GM21825 (cell line): ENCODE measurements around the gene SCP2.

Source experiments
- ATAC-seq: cut with Tn5 transposase; IDR thresholded peaks from one replicate; pipeline ENCODE4 v1.9.1; 2021; ENCODE audit warnings: mild to moderate bottlenecking, moderate library complexity; ENCODE audit not compliant: unreplicated experiment

The SCP2 gene, protein sequence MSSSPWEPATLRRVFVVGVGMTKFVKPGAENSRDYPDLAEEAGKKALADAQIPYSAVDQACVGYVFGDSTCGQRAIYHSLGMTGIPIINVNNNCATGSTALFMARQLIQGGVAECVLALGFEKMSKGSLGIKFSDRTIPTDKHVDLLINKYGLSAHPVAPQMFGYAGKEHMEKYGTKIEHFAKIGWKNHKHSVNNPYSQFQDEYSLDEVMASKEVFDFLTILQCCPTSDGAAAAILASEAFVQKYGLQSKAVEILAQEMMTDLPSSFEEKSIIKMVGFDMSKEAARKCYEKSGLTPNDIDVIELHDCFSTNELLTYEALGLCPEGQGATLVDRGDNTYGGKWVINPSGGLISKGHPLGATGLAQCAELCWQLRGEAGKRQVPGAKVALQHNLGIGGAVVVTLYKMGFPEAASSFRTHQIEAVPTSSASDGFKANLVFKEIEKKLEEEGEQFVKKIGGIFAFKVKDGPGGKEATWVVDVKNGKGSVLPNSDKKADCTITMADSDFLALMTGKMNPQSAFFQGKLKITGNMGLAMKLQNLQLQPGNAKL

DNA sequence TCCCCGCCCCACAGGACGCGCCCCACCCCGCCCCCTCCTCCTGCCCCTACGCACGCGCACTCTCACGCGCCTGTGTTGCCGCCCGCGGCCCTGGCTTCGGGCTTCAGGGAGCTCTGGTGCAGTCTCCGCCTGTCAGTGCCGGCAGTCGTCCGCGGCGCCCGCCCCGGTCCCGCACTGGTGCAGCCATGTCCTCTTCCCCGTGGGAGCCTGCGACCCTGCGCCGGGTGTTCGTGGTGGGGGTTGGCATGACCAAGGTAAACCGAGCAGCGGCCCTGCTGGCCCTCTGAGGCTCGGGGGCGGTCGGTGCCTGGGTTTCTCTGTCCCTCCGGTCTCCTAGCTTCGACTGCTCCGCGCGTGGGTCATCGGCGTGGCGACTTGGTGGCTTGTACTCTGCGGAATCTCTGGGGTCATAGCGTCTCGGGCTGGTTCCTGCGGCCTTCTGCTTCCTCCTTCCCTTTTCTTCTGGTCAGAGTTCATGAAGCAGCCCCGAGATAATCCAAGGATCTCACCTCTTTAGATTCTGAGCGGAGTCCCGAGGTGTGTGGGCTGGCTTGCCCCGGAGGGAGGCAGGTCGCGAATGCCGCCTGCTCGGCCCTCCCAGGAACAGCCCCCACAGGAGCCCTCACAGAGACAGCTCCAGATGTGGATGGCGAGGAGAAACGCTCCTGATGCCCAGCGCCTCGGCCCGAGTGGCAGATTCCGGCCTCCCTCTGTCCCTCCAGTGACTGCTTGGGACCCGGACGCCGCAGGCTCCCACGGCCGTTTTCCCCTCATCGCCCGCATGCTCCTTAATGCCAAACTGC, at the start of gene SCP2:
Gene SCP2 (plus strand): TSS at position 65 of the 803 bp plus-strand sequence. CDS start 121 bp downstream, at position 186.
- peak; percentile 62 for ATAC-seq

DNA sequence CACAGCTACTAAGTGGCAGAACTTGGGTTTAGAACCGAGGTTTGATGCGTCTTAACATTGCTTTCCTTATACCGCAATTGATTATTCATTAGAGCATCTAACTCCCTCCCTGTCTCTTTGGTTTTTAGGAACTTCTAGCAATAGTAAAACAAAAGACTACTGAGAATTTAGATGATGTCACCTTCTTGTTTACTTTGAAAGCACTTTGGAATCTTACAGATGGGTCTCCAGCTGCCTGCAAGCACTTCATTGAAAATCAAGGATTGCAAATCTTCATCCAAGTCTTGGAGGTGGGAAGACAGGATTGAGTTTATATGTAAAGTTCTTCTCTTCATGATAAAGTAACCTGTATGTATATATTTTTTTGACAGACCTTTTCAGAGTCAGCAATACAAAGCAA, 49.5 kb upstream of the SCP2 start:
- ATAC-seq, result no peak

DNA sequence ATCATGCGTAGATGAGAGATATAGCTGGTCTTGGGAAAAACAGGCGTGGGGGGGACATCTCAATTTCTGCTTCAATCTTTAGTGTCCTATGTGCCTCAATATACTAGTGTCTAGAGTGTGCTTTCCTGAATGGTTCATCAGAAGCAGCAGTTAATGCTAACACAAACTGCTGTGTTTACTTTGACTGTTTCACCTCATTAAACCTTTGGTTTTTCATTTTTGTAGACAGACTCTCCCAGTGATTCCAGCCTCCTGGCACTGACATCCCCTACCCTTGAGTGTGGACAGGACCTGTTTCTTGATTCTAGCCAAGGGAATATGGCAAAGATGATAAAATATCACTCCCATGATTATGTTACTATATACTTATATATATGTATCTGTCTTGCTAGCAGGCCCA, 46.9 kb upstream of the SCP2 start:
- no peak for ATAC-seq

DNA sequence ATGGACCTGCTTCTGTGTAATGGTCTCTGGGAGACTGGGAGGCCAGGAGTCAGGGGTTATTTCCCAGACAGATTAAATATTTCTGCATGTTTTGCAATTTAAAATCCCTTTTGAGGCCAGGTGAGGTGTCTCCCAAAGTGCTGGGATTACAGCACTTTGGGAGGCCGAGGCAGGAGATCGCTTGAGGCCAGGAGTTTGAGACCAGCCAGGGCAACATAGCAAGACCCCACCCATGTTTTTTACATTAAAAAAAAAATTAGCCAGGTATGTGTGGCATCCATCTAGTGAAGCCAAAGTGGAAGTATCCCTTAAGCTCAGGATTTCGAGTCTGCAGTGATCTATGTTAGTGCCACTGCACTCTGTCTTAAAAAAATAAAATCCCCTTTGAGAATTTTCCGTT, 39.6 kb upstream of the SCP2 start:
- no peak for ATAC-seq

DNA sequence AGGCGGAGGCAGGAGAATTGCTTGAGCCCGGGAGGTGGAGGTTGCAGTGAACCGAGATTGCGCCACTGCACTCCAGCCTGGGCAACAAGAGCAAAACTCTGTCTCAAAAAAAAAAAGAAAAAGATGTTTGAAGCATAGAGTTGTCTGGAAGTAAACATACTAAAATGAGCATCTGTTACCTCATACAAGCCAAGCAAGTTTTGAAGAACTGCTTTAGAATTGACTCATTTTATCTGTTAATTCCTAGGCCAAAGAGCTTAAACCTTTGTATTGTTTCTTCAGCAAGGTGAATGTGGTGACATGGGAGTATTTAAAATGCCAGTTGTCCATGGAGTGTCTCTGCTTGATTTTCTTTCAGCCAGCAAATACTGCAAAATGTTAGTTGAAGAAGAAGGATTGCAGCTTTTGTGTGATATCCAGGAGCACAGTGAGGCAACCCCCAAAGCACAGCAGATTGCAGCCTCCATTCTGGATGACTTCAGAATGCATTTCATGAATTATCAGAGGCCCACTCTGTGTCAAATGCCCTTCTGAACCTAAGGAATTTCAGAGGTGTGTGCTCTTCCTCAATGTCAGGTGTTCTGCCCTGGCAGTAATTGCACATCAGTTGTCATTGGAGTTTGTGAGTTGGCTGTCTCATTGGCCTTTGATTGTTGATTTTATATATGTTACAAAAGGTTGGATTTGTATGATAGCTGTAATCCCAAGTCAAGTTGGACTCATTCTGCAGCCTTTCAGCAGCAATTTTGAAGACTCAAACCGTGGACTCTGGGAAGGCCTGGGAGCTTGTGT, 34.5 kb upstream of the SCP2 start:
- no peak for ATAC-seq

DNA sequence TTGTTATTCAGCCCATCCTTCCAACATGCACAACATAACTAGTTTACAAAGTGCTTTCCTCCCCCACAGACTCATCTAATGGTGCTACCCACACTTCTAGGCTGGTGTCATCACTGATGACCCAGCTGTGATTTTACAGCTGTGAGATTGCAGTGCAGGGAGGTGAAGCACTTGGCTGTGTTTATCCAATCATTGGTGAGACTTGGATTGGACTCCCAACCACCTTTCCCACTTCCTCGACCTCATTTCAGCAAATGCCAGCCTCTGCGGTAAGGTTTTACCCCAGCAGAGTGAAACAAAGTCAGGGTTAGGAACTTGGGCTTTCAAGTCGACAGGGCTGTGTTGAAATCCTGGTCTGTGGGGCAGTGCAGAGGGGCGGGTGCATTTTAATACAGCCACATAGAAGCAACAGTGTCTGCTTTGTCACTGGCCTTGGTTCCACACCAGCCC, 27.6 kb upstream of the SCP2 start:
- ATAC-seq, result no peak

DNA sequence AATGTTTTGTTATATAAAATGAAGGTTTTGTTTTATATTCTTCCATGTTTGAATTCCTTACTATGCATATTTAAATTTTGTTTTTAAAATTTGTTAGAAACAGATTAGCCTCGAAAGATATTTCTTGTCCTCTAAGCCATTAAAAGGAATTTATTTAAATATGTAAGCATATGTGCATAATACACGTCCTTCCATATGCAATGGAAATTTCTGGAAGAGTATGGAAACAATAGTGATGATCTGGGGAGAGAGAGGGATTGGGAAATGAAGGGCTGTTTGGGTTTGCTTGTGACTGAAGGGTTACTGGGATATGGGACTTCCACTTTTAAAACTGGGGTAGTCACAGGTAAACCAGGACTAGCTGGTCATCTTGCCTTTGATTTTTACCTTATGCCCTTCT, 26.7 kb upstream of the SCP2 start:
- no peak for ATAC-seq

DNA sequence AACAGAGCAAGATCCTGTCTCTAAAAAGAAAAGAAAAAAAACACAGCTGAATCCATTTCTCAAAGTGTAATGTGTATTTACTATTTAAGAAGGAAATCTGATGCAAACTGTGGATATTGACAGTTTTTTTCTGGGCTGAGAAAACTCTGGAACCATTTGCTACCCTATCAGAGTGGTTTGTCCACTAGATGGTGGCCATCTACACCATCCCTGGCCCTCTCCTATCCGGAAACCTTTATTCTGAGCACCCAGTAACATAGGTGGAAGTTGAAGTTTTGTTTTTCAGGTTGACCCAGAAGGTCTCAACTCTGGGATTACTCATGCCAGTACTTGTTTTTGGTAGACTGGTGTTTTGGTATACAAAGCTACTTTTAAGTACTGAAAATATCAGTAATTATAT, 25.7 kb upstream of the SCP2 start:
- ATAC-seq, result no peak

DNA sequence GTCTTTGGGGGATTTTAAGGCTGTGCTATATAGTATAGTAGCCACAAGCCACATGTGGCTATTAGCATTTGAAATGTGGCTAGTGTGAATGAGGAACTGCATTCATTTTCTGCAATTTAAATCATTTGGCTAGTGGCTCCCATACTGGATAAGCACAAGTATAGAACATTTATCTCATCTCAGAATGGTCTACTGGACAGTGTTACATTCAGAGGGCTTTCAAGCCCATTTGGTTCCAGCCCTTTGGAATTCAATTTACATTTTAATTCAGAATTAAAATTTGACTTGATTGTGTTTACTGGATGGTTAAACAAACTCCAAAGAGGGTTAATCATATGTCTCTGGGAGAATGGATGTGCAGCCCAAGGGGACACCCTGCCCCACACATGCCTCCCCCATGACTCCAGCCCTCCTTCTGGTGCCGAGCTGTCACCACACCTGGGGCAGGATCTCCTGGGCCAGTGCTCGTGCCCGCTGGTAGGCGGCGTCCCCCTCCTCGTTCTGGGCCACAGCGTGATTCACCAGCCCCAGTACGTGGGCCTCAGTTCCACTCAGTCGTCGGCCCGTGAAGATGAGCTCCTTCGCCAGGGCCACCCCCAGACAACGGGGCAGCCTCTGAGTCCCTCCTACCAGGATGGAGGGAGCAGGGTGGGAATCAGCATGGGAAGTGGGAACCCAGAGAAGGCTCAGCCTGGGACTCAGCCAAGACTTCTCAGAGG, 22.7 kb upstream of the SCP2 start:
- ATAC-seq, result no peak

DNA sequence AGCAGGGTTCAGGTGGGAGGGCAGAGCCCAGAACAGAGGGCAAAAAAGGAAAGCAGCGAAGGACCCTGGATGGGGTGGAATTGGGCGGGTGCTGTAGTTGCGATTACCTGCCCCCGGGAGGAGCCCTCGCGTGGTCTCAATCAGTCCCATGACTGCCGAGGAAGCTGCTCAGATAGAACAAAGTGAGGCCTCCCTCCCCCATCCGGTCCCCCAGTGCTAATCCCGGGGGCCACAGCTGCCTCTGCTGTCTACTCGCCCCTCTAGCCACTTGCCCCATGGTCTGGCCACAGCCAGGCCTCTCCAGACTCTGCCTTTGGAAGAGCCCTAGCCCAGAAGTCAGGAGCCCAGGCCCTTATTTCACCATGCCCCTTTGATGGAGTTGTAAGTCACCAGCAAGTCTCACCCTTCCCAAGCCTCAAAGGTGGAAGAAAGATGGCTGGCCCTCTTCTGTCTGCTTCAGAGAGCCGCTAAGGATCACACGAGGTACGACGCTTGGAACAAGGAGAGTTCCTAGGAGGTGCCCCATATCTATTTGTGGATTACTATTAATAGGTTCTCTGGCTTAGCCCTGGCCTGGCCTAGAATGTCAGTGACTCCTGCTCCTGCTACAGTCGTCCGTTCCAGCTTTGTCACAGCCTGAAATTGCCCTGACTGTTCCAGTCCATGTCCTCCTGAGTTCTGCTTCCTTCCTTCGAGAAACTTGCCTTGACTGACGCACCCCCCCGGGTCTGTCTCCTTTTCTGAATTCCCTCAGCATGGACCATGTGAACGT, 22.0 kb upstream of the SCP2 start:
- ATAC-seq, result no peak

DNA sequence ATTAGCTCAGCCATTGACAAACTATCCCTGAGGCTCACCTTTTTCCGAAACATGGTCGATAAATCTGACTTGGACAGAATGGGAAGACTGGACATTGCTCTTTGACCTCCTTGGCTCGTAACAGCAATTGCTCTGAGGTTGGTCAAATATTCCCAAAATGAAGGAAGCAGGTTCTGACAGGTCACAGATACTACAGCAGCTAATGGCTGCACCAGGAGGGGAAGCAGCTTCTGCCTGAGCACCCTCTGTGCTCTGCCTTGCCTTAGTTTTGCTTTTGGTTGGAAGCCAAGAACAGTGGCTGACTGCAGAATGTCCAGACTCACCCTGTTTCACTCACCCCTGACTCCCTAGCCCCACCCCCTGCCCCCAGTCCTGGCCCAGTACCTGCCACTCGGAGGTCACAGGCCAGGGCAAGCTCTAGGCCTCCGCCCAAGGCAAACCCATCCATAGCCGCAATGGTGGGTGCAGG, 20.9 kb upstream of the SCP2 start:
- ATAC-seq, result no peak

DNA sequence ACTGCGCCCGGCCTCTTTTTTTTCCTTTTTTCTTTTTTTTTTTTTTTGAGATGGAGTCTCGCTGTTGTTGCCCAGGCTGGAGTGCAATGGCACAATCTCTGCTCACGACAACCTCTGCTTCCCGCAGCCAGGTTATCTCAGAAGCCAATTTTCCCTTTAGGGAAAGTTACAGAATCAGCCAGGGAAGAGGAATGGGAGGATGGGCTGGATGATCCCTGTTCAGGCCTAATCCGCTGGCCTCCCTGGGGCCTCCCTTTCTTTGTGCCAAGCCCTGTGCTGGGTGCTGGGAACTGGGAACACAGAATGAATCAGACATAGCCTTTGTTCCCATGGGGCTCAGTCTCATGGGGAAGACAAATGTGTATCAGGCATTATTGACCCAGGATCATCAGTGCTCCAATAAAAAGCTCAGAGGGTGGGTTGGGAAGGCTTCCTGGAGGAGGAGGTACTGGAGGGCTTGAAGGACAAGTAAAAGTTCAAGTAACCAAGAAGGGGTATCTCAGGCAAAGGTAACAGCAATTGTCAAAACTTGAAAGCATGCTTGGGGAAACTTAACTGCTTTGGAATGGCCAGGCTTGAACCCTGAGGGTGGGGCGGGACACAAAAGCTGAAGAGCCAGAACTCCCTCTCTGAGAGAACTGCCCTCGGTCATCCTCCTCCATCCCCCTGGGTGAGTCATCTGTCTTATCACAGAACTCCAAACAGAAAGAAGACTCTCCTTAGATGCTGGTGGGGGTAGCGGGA, 19.8 kb upstream of the SCP2 start:
- no peak for ATAC-seq

DNA sequence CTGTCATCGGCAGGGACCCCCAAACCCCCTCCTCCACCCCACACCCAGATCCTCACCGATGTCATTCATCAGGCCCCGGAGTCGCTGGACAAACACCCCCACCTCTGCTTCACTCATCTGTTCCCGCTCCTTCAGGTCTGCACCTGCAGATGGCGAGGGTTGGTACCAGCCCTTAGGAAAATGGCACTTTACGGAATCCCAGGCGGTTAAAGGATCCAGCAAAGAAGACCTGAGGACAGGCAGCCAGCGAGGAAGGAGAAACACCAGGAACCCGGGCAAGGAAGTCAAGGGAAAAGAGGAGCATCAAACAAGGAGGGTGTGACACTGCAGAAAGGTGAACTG, 19.3 kb upstream of the SCP2 start:
- no peak for ATAC-seq

DNA sequence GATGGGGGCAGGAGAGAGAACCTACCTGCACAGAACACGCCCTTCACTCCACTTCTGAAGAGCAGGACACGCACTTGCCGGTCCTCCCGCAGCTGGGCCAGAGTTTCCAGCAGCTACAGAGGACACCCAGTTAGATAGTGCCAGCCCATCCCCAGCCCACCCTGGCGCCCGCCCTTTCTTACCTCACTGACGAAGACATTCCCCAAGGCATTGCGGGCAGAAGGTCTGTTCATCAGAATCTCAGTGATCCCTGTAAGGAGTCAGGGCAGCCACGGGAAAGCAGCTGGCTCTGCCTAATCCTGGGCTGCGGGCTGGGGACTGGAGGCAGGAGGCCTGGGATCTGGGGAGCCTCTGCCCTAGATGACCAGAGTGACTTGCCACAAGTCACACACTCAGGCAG, 15.5 kb upstream of the SCP2 start:
- no peak for ATAC-seq

DNA sequence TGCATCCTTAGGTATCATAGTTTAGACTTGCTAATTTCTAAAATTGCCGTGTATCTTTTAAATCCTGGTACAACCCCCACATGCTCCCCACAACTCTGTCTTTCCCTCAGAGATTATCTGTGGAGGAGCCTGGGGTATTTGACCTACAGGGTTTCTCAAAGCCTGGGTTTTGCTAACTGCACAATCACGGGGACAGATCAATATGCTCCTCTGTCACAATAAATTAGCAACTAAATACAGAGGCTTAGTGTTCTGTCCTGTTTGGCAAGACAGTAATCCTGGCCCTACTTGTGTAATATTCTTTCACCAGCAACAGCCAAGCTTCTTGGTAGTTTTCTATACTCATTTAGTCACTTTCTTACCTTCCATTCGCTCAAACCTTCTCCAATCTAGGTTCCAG, 14.1 kb upstream of the SCP2 start:
- ATAC-seq, result no peak

DNA sequence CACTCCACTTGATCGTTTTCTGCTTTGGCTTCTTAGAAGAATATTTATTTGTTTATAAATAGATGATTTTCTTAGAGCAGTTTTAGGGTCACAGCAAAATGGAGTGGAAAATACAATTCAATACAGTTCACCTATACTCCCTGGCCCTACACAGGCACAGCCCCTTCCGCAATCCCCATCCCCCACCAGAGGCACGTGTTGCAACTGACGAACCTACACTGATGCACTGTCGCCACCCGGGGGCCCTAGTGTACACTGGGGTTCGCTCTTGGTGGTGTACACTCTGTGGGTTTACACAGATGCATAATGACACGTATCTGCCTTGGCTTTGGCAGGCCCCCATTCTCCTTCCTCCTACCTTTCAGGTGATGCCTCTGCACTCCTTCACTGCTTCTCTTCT, 13.5 kb upstream of the SCP2 start:
- ATAC-seq, result no peak

DNA sequence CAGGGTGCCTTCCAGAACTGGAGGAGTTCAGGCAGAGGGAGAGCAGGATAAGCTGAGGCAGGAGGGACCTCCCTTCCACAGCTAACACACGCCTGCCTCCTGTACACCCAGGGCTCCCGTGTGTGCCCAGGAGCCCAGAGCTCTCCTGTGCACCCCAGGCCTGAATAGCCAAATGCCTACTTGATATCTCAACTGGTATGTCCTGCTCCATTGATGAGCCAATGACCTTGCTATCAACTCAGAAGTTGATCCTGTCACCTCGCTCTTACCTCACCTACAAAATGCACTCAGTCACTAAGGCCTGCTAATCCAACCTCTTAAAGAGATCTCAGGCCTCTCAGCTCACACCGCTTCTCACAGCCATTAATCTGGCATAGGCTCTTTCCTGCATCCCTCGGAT, 12.6 kb upstream of the SCP2 start:
- no peak for ATAC-seq

DNA sequence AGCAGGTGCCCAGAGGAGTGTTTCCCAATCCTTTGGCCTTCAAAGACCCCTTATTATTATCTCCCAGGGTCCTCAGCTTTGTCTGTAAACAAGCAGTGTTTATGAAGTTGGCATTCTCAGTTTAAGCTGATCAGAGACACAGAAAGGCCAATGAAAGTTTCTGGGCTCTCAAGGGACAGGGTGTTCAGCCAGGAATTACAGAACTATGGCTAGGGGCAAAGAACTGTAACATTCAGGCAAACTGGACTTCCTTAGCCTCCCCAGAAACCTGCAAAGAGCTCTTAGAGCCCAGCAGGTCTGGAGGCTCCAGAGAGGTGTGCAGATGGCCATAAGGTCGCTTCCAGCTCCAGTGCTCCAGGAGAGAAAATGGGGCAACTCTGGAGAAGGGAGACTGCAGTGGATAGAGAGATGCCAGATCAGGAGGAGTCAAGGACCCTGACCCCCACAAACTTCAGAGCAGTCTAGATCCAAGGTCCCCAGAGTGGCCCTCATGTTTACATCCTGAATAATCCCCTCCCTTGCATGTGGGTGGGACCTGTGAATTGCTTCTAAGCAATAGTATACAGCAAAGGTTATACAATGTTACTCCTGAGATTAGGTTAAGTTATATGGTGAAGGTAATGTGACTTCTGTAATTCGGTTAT, 11.7 kb upstream of the SCP2 start:
- ATAC-seq, result no peak

DNA sequence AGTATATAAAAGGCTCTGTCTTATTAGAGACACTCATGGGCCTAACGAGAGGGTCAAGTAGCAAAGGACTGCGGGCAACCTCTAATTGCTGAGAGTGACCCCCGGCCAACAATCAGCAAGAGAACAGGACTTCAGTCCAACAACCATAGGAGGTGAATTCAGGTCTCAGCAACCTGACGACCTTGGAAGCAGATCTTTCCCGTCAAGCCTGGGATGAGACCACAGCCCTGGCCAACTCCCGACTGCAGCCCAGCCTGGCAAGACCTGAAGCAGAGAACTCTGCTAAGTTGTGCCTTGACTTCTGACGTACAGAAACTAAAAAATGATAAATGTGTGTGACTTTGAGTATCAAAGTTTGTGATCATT, 11.2 kb upstream of the SCP2 start:
- no peak for ATAC-seq
